ENCODE measurements around the gene FANCC. TPM values are rescaled to one million over a fixed set of nuclear protein-coding genes. Genes with fewer than 3 reads are reported as not detected.

FANCC gene
- total and polyA plus RNA-seq, 2 of the 13 experiments (the other 11 are each of a cell fraction or from before 2014, with no cell fraction given): 7.4 to 8.6 TPM

DNA sequence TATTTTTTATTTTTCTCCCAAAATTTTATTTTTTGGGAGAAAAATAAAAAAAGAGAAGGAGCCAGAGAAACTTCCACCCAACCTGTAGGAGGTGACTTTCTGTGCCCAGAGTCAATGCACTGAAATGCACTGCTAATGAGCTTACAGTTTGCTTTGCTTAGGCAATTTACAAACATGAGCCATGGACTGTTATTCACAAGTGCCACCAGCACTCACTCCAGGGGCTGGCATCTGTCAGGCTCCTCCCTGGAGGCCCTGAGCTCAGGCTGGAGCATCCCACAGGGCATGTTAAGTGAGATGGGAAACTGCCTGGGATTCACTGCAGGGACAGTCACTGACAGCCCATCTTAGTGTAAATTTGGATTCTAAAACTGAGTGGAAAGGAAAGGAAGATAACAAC is 74.9 kb downstream of the FANCC start:
- Histone ChIP-seq H2AFZ (ENCODE audit: low read length) (no peak overlapping the region), H3K9ac (ENCODE audit: insufficient read depth, low read depth, low read length) (no peak overlapping the region), H3K4me1 (ENCODE audit: insufficient read depth, low read length) (peaks cover 12% of the 10 kb centered on the region), H3K36me3 (replicated peaks in 1 of 2; ENCODE audit: control insufficient read depth in 1 of 2, insufficient read depth in 2 of 2, low read length in 2 of 2) (peaks cover 3 to 23% of the 10 kb centered on the region in 2 experiments; a peak in 3 of 5 replicates), H3K9me3 (ENCODE audit: low read length) (no peaks in the 10 kb centered on the region), H3K79me2 (ENCODE audit: insufficient read depth, low read length) (no peaks in the 10 kb centered on the region), H4K20me1 (ENCODE audit: insufficient read depth, low read length) (no peaks in the 10 kb centered on the region), H3K27me3 (ENCODE audit: control insufficient read depth in 1 of 2, insufficient read depth in 2 of 2, low read length in 2 of 2) (no peaks in the 10 kb centered on the region), H3K27ac (ENCODE audit: extremely low read length, insufficient read depth, low read length) (no peak overlapping the region), H3K4me3 (replicated peaks in 1 of 3; ENCODE audit: insufficient read depth in 1 of 3, low read depth in 2 of 3, low read length in 3 of 3) (no peak overlapping the region), H3K4me2 (ENCODE audit: low read depth, low read length) (no peak overlapping the region)
- no TSS peak for BruUV-seq (replicated peaks)
- ATAC-seq (peak; percentile 100), FAIRE-seq (peak; percentile 72), DNase-seq (ENCODE audit: low spot score) (peak; percentile 69)
- in situ Hi-C loops (cut with HindIII; ENCODE audit: extremely low pct_ligation_motif_present, low pct_unique_long_range_greater_than_20kb): no loop called here
- POLR2A ChIA-PET: interaction anchor here (1.4 kb wide), 1 partner anchor 13 kb away, joined by 5 read pairs; no protein-coding TSS in a partner anchor
- CTCF ChIA-PET (ENCODE audit: low intra/inter-chr PET ratio, low total read pairs): no interaction called here
- intact Hi-C loops (cut with micrococcal nuclease; ENCODE audit: unreplicated experiment): no loop called here
- TF ChIP-seq SRF (IDR thresholded peaks at IDR 0.05; ENCODE audit: low read depth, low read length) (no peak), EED (CRISPR knock-in tag; IDR thresholded peaks at IDR 0.05) (no peak), HOXA9 (CRISPR knock-in tag; IDR thresholded peaks at IDR 0.05; ENCODE audit: borderline replicate concordance) (no peak), ZNF569 (CRISPR knock-in tag; IDR thresholded peaks at IDR 0.05; ENCODE audit: borderline replicate concordance) (no peak), FOXP1 (IDR thresholded peaks at IDR 0.05) (no peak), FOXP1 (CRISPR knock-in tag; IDR thresholded peaks at IDR 0.05) (no peak), FOXA1 (IDR thresholded peaks at IDR 0.05) (no peak), FOXA1 (CRISPR knock-in tag; IDR thresholded peaks at IDR 0.05) (peak; percentile 48; the same call in 1 of the 2 replicates), MED13 (CRISPR knock-in tag; IDR thresholded peaks at IDR 0.05) (no peak), ZNF550 (CRISPR knock-in tag; IDR thresholded peaks at IDR 0.05; ENCODE audit: borderline replicate concordance) (no peak), RXRB (CRISPR knock-in tag; IDR thresholded peaks at IDR 0.05; ENCODE audit: borderline replicate concordance) (no peak), SMC3 (IDR thresholded peaks at IDR 0.05; ENCODE audit: low read length) (0 out of 2 replicates have a peak, but pooled peaks have one; percentile 15), GTF3A (CRISPR knock-in tag; conservative IDR thresholded peaks at IDR 0.05) (no peak), MIXL1 (CRISPR knock-in tag; IDR thresholded peaks at IDR 0.05) (peak; percentile 73; the same call in 1 of the 2 replicates)
- TF ChIP-seq, protein P1, sequence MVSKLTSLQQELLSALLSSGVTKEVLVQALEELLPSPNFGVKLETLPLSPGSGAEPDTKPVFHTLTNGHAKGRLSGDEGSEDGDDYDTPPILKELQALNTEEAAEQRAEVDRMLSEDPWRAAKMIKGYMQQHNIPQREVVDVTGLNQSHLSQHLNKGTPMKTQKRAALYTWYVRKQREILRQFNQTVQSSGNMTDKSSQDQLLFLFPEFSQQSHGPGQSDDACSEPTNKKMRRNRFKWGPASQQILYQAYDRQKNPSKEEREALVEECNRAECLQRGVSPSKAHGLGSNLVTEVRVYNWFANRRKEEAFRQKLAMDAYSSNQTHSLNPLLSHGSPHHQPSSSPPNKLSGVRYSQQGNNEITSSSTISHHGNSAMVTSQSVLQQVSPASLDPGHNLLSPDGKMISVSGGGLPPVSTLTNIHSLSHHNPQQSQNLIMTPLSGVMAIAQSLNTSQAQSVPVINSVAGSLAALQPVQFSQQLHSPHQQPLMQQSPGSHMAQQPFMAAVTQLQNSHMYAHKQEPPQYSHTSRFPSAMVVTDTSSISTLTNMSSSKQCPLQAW (CRISPR knock-in tag; IDR thresholded peaks at IDR 0.05): no peak
- TF ChIP-seq, protein P2, sequence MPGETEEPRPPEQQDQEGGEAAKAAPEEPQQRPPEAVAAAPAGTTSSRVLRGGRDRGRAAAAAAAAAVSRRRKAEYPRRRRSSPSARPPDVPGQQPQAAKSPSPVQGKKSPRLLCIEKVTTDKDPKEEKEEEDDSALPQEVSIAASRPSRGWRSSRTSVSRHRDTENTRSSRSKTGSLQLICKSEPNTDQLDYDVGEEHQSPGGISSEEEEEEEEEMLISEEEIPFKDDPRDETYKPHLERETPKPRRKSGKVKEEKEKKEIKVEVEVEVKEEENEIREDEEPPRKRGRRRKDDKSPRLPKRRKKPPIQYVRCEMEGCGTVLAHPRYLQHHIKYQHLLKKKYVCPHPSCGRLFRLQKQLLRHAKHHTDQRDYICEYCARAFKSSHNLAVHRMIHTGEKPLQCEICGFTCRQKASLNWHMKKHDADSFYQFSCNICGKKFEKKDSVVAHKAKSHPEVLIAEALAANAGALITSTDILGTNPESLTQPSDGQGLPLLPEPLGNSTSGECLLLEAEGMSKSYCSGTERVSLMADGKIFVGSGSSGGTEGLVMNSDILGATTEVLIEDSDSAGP (CRISPR knock-in tag; IDR thresholded peaks at IDR 0.05; ENCODE audit: borderline replicate concordance): no peak
- TF ChIP-seq, protein P3, sequence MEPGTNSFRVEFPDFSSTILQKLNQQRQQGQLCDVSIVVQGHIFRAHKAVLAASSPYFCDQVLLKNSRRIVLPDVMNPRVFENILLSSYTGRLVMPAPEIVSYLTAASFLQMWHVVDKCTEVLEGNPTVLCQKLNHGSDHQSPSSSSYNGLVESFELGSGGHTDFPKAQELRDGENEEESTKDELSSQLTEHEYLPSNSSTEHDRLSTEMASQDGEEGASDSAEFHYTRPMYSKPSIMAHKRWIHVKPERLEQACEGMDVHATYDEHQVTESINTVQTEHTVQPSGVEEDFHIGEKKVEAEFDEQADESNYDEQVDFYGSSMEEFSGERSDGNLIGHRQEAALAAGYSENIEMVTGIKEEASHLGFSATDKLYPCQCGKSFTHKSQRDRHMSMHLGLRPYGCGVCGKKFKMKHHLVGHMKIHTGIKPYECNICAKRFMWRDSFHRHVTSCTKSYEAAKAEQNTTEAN (CRISPR knock-in tag; conservative IDR thresholded peaks at IDR 0.05): no peak
- TF ChIP-seq, protein P4, sequence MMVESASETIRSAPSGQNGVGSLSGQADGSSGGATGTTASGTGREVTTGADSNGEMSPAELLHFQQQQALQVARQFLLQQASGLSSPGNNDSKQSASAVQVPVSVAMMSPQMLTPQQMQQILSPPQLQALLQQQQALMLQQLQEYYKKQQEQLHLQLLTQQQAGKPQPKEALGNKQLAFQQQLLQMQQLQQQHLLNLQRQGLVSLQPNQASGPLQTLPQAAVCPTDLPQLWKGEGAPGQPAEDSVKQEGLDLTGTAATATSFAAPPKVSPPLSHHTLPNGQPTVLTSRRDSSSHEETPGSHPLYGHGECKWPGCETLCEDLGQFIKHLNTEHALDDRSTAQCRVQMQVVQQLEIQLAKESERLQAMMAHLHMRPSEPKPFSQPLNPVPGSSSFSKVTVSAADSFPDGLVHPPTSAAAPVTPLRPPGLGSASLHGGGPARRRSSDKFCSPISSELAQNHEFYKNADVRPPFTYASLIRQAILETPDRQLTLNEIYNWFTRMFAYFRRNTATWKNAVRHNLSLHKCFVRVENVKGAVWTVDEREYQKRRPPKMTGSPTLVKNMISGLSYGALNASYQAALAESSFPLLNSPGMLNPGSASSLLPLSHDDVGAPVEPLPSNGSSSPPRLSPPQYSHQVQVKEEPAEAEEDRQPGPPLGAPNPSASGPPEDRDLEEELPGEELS (CRISPR knock-in tag; IDR thresholded peaks at IDR 0.05): peak; percentile 25; the same call in 1 of the 2 replicates
- TF ChIP-seq, protein P5, sequence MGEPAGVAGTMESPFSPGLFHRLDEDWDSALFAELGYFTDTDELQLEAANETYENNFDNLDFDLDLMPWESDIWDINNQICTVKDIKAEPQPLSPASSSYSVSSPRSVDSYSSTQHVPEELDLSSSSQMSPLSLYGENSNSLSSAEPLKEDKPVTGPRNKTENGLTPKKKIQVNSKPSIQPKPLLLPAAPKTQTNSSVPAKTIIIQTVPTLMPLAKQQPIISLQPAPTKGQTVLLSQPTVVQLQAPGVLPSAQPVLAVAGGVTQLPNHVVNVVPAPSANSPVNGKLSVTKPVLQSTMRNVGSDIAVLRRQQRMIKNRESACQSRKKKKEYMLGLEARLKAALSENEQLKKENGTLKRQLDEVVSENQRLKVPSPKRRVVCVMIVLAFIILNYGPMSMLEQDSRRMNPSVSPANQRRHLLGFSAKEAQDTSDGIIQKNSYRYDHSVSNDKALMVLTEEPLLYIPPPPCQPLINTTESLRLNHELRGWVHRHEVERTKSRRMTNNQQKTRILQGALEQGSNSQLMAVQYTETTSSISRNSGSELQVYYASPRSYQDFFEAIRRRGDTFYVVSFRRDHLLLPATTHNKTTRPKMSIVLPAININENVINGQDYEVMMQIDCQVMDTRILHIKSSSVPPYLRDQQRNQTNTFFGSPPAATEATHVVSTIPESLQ (CRISPR knock-in tag; conservative IDR thresholded peaks at IDR 0.05): no peak
